Loucy (cell line): ENCODE measurements around the gene CHL1.

ENCODE experiments used
- H2AFZ ChIP-seq: fragments of 200-600 bp; sonication (generic); 2 replicates; pipeline ENCODE4 v1.6.0; 2016; ENCODE audit warnings: antibody characterized with exemption, mild to moderate bottlenecking, low read length, moderate library complexity
- H3F3A ChIP-seq: fragments of 200-600 bp; 2 replicates; pipeline ENCODE4 v1.6.0; 2016; ENCODE audit warnings: antibody characterized with exemption, low read depth, mild to moderate bottlenecking
- H3K27me3 ChIP-seq: fragments of 200-600 bp; sonication (generic); 2 replicates; pipeline ENCODE4 v1.6.1; 2014; ENCODE audit warnings: low read length, mild to moderate bottlenecking; ENCODE audit not compliant: insufficient read depth, poor library complexity, severe bottlenecking
- H3K36me3 ChIP-seq: fragments of 200-600 bp; sonication (generic); 2 replicates; pipeline ENCODE4 v1.6.1; 2016; ENCODE audit warnings: low read length; ENCODE audit not compliant: insufficient read depth
- H3K4me1 ChIP-seq: fragments of 200-600 bp; sonication (generic); 2 replicates; pipeline ENCODE4 v1.5.1; 2014; ENCODE audit warnings: low read length, mild to moderate bottlenecking; ENCODE audit not compliant: insufficient read depth, poor library complexity, severe bottlenecking
- H3K4me2 ChIP-seq: fragments of 200-600 bp; sonication (generic); 2 replicates; pipeline ENCODE4 v1.6.0; 2014; ENCODE audit warnings: antibody characterized with exemption, low read length, low read depth, mild to moderate bottlenecking; ENCODE audit not compliant: poor library complexity, severe bottlenecking
- H3K4me3 ChIP-seq: fragments of 200-600 bp; sonication (generic); 2 replicates; pipeline ENCODE4 v1.5.1; 2014; ENCODE audit warnings: low read length, mild to moderate bottlenecking, mixed read lengths; ENCODE audit not compliant: poor library complexity, severe bottlenecking
- H3K79me2 ChIP-seq: fragments of 200-600 bp; sonication (generic); 2 replicates; pipeline ENCODE4 v1.6.1; 2014; ENCODE audit warnings: low read length; ENCODE audit not compliant: insufficient read depth
- H3K9ac ChIP-seq: fragments of 200-600 bp; sonication (generic); 2 replicates; pipeline ENCODE4 v1.6.0; 2014; ENCODE audit warnings: mild to moderate bottlenecking, low read depth, low read length, moderate library complexity; ENCODE audit not compliant: poor library complexity, severe bottlenecking
- H3K9me2 ChIP-seq: fragments of 200-600 bp; sonication (generic); replicated peaks from 2 replicates; pipeline ENCODE4 v1.6.1; 2016; ENCODE audit warnings: low read depth, low read length, mixed read lengths
- H3K9me3 ChIP-seq: fragments of 200-600 bp; sonication (generic); 2 replicates; pipeline ENCODE4 v1.6.1; 2014; ENCODE audit warnings: mild to moderate bottlenecking, antibody characterized with exemption, low read length, low read depth; ENCODE audit not compliant: insufficient read depth
- H4K20me1 ChIP-seq: fragments of 200-600 bp; sonication (generic); 2 replicates; pipeline ENCODE4 v1.6.0; 2014; ENCODE audit warnings: antibody characterized with exemption, low read length, mild to moderate bottlenecking; ENCODE audit not compliant: insufficient read depth, poor library complexity, severe bottlenecking
- CTCF ChIP-seq: fragments of 200-600 bp; sonication (generic); conservative IDR thresholded peaks from 2 replicates; pipeline ENCODE4 v1.5.1; 2014; ENCODE audit warnings: mild to moderate bottlenecking, antibody characterized with exemption, low read length
- EZH2phosphoT487 ChIP-seq: fragments of 200-600 bp; IDR thresholded peaks from 2 replicates; pipeline ENCODE4 v1.6.1; 2018; ENCODE audit warnings: antibody characterized with exemption, mild to moderate bottlenecking, moderate library complexity, borderline replicate concordance

Gene CHL1

GRCh38 chr3:394775-395174 is 198.2 kb downstream of the CHL1 start:
- H3K36me3 ChIP-seq = no peaks in the 10 kb centered on the region
- no peak overlapping the region for H3K9ac ChIP-seq
- H3K4me2 ChIP-seq = no peak overlapping the region
- H3K4me1 ChIP-seq = no peaks in the 10 kb centered on the region
- no peaks in the 10 kb centered on the region for H3K27me3 ChIP-seq
- H3K9me2 ChIP-seq = no peaks in the 10 kb centered on the region
- H2AFZ ChIP-seq = no peak overlapping the region
- TF ChIP-seq EZH2phosphoT487 = no peak
- no peak for TF ChIP-seq CTCF
- H4K20me1 ChIP-seq = no peaks in the 10 kb centered on the region
- H3K9me3 ChIP-seq = peaks cover 5% of the 10 kb centered on the region; the same call in 1 of the 2 replicates
- no peaks in the 10 kb centered on the region for H3K79me2 ChIP-seq
- no peaks in the 10 kb centered on the region for H3F3A ChIP-seq
- no peak overlapping the region for H3K4me3 ChIP-seq

GRCh38 chr3:396293-396692 is 199.7 kb downstream of the CHL1 start:
- no peaks in the 10 kb centered on the region for H4K20me1 ChIP-seq
- H3K9ac ChIP-seq = no peak overlapping the region
- no peak overlapping the region for H3K4me2 ChIP-seq
- H2AFZ ChIP-seq = no peak overlapping the region
- no peak overlapping the region for H3K4me3 ChIP-seq
- no peaks in the 10 kb centered on the region for H3K4me1 ChIP-seq
- H3K79me2 ChIP-seq = no peaks in the 10 kb centered on the region
- peaks cover 6% of the 10 kb centered on the region; the same call in 1 of the 2 replicates for H3K9me3 ChIP-seq
- TF ChIP-seq EZH2phosphoT487 (no peak), CTCF (no peak)
- H3K27me3 ChIP-seq = no peaks in the 10 kb centered on the region
- no peaks in the 10 kb centered on the region for H3F3A ChIP-seq
- H3K9me2 ChIP-seq = no peaks in the 10 kb centered on the region
- H3K36me3 ChIP-seq = no peaks in the 10 kb centered on the region

- H3K9me3 ChIP-seq = peaks cover 19% of the 10 kb centered on the region; the same call in 1 of the 2 replicates
- H3K9me2 ChIP-seq = no peaks in the 10 kb centered on the region
- H3K4me3 ChIP-seq = no peak overlapping the region
- no peak overlapping the region for H2AFZ ChIP-seq
- H3K4me2 ChIP-seq = no peak overlapping the region
- no peaks in the 10 kb centered on the region for H3F3A ChIP-seq
- H3K4me1 ChIP-seq = no peaks in the 10 kb centered on the region
- H3K36me3 ChIP-seq = no peaks in the 10 kb centered on the region
- no peaks in the 10 kb centered on the region for H3K27me3 ChIP-seq
- H3K9ac ChIP-seq = no peak overlapping the region
- H3K79me2 ChIP-seq = no peaks in the 10 kb centered on the region
- TF ChIP-seq EZH2phosphoT487 (no peak), CTCF (no peak)
- H4K20me1 ChIP-seq = no peaks in the 10 kb centered on the region
Measured at GRCh38 chr3:399647-400046, 203.1 kb downstream of the CHL1 start.
